PC-9 (cell line): ENCODE data around the gene NEURL1B.

Experiments
- EZH2 ChIP-seq: fragments of 200-600 bp; sonication (generic); IDR thresholded peaks from 2 replicates; pipeline ENCODE4 v1.8.0; 2017; ENCODE audit warnings: antibody characterized with exemption, low read depth
- TF ChIP-seq, protein P1 (sequence below): fragments of 200-600 bp; sonication (generic); conservative IDR thresholded peaks from 2 replicates; pipeline ENCODE4 v1.6.1; 2017; ENCODE audit warnings: mixed run types, antibody characterized with exemption, mild to moderate bottlenecking, moderate library complexity

- TF ChIP-seq, protein P1, sequence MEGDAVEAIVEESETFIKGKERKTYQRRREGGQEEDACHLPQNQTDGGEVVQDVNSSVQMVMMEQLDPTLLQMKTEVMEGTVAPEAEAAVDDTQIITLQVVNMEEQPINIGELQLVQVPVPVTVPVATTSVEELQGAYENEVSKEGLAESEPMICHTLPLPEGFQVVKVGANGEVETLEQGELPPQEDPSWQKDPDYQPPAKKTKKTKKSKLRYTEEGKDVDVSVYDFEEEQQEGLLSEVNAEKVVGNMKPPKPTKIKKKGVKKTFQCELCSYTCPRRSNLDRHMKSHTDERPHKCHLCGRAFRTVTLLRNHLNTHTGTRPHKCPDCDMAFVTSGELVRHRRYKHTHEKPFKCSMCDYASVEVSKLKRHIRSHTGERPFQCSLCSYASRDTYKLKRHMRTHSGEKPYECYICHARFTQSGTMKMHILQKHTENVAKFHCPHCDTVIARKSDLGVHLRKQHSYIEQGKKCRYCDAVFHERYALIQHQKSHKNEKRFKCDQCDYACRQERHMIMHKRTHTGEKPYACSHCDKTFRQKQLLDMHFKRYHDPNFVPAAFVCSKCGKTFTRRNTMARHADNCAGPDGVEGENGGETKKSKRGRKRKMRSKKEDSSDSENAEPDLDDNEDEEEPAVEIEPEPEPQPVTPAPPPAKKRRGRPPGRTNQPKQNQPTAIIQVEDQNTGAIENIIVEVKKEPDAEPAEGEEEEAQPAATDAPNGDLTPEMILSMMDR, result no peak
- no peak for TF ChIP-seq EZH2
Measured at GRCh38 chr5:172740428-172741205, 99.6 kb downstream of the NEURL1B start.
